Fibroblast of lung (primary cell): ENCODE data around the gene TH.

Experiments
- EZH2 ChIP-seq: IDR thresholded peaks from 2 replicates; pipeline ENCODE4 v1.5.1; 2012; ENCODE audit warnings: low read length, control low read depth, mild to moderate bottlenecking; ENCODE audit errors: missing control alignments
- TF ChIP-seq, protein P1 (sequence below), 2 donors: IDR thresholded peaks in 1 of 2; conservative IDR thresholded peaks in 1 of 2; 1 replicate in 1 of 2; 2 replicates in 1 of 2; pipeline ENCODE4 v1.5.1; 2011 to 2012; ENCODE audit warnings: low read length in 2 of 2, control low read depth in 1 of 2, inconsistent platforms in 1 of 2, low read depth in 1 of 2, mild to moderate bottlenecking in 1 of 2

- TF ChIP-seq, protein P1, sequence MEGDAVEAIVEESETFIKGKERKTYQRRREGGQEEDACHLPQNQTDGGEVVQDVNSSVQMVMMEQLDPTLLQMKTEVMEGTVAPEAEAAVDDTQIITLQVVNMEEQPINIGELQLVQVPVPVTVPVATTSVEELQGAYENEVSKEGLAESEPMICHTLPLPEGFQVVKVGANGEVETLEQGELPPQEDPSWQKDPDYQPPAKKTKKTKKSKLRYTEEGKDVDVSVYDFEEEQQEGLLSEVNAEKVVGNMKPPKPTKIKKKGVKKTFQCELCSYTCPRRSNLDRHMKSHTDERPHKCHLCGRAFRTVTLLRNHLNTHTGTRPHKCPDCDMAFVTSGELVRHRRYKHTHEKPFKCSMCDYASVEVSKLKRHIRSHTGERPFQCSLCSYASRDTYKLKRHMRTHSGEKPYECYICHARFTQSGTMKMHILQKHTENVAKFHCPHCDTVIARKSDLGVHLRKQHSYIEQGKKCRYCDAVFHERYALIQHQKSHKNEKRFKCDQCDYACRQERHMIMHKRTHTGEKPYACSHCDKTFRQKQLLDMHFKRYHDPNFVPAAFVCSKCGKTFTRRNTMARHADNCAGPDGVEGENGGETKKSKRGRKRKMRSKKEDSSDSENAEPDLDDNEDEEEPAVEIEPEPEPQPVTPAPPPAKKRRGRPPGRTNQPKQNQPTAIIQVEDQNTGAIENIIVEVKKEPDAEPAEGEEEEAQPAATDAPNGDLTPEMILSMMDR (conservative IDR thresholded peaks at IDR 0.05 in 1 of 2, IDR thresholded peaks at IDR 0.05 in 1 of 2; ENCODE audit: low read depth in 1 of 2, low read length in 2 of 2): no peak
- TF ChIP-seq EZH2: no peak
Observed at GRCh38 chr11:2187280-2187707, 15.7 kb upstream of the TH start.
